HG03108 (cell line): ENCODE data around the gene TNFRSF8.
A peak's percentile ranks its signal among the peaks of the same experiment; 100 is the strongest.
"Not testable (repeated sequence)": the region's sequence is repeated elsewhere in the genome, so short reads cannot be mapped to it uniquely, and the experiment has no call there.

ENCODE experiments used
- ATAC-seq: cut with Tn5 transposase; IDR thresholded peaks from one replicate; pipeline ENCODE4 v1.9.1; 2021; ENCODE audit warnings: moderate library complexity; ENCODE audit not compliant: unreplicated experiment

The TNFRSF8 gene

GRCh38 chr1:12038356-12039163 is 24.5 kb upstream of the TNFRSF8 start:
- ATAC-seq = no peak

DNA sequence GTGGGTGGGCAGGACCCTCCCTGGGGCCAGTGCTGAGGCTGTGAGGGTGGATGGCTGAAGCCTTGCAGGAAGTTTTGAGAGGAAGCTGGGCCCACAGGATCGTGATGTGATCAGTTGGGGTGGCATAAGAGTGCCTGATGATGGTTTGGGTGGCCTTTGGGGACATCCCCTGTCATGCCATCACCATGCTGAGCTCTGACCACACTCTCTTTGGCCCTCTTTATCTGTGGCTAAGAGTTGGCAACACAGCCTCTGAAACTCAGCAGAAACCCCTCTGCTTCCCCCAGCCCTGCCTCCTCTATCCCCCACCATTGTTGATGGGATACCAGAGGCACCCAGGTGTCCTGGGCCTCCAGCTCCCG is 24.0 kb upstream of the TNFRSF8 start:
- no peak for ATAC-seq

DNA sequence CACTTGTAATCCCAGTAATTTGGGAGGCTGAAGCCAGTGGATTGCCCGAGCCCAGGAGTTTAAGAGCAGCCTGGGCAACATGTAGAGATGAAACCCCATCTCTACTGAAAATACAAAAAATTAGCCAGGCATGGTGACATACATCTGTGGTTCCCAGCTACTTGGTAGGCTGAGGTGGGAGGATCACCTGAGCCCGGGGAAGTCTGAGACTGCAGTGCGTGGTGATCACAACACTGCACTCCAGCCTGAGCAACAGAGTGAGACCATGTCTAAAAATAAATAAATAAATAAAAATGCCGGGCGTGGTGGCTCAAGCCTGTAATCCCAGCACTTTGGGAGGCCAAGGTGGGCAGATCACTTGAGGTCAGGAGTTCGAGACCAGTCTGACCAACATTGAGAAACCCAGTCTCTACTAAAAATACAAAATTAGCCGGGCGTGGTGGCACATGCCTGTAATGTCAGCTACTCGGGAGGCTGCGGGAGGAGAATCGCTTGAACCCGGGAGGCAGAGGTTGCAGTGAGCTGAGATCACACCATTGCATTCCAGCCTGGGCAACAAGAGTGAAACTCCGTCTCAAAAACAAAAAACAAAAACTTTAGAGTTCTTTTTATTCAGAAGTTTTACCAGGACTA is 23.2 kb upstream of the TNFRSF8 start:
- ATAC-seq = peak; percentile 33

GRCh38 chr1:12040457-12041051 is 22.5 kb upstream of the TNFRSF8 start:
- ATAC-seq = peak; percentile 67

- ATAC-seq = not testable (repeated sequence)
Measured at GRCh38 chr1:12044187-12044877, 18.8 kb upstream of the TNFRSF8 start.

DNA sequence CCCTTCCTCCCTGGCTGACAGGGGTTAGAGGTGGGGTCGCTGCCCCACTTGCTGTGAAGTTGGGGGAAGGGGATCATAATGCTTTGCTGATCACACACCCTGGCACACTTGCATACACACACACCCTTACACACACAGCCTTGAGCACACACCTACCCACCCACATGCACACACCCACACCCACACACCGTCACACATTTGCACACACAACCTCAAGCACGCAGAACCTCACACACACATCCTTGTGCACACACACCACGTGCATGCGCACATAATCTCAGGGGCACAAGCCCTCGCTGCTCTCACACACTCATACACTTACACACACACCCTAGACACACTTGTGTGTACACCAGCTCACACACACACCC is 16.4 kb upstream of the TNFRSF8 start:
- no peak for ATAC-seq

DNA sequence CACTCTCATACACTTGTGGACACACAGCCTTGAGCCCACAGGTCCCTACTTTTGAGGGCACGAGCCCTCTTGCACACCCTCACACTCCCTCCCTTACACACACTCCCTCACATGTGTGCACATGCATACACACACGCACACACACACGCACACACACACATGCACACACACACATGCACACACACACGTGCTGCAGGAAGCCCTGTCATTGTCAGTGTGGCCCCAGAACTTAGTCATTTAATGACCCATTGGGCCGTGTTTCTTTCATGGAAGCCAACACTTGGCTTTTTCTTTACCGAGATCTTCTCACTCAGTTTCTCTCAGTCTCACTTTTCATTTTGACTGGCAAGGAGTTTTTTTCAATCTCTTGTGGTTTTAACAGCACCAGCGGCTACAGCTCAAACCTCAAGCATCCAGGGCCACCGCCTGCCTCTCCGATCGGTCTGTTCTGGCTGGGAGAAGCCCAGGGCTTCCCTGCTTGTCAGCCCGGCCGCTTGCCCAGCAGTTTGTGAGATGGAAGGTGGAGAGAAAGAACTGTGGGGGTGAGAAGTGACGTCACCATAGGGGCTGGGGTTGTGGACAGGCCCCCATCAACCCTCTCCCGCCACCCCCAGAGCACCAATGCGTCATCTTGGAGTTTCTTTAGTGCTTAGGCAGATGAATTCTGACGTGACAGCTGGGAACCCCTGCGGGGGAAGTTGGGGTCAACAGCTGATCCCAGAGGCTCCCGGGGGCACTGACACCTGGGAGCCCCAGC is 15.8 kb upstream of the TNFRSF8 start:
- peak; percentile 37 for ATAC-seq

DNA sequence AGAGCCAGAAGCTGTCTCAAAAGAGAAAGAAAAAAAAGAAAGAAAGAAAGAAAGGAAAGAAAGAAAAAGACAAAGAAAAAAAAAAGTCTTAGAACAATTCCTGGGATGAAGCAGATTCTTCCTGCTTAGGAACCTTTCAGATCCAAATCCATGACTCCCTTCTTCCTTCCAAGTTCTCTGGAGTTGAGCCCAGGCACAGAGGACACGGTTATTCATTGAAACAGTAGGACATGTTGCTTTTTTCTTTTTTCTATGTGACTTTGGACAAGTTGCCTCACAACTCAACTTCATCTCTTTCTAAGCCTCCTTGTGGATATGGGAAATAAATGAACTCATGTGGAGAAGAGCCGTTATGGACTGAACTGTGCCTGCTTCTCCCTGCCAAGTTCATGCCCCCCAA is 14.7 kb upstream of the TNFRSF8 start:
- no peak for ATAC-seq

- ATAC-seq = no peak
Measured at GRCh38 chr1:12049616-12050015, 13.5 kb upstream of the TNFRSF8 start.

DNA sequence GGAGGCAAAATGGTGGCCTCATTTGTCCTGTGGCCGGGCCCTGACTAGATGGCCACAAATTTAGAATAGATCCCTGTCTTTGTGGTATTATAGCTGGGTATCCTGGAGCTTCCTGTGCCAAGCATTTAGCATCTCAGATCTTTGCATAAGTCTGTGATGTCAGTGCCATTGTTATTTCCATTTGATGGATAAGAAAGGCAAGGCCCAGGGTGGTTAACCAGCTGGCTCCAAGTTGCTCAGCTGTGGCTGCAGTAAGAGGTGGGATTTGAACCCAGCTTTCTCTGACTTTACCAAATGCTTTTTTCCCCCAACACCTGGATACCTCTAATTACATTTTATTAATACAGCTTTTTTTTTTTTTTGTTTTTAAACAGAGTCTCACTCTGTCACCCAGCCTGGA is 11.7 kb upstream of the TNFRSF8 start:
- no peak for ATAC-seq

GRCh38 chr1:12052008-12052573 is 11.0 kb upstream of the TNFRSF8 start:
- ATAC-seq = peak; percentile 57

DNA sequence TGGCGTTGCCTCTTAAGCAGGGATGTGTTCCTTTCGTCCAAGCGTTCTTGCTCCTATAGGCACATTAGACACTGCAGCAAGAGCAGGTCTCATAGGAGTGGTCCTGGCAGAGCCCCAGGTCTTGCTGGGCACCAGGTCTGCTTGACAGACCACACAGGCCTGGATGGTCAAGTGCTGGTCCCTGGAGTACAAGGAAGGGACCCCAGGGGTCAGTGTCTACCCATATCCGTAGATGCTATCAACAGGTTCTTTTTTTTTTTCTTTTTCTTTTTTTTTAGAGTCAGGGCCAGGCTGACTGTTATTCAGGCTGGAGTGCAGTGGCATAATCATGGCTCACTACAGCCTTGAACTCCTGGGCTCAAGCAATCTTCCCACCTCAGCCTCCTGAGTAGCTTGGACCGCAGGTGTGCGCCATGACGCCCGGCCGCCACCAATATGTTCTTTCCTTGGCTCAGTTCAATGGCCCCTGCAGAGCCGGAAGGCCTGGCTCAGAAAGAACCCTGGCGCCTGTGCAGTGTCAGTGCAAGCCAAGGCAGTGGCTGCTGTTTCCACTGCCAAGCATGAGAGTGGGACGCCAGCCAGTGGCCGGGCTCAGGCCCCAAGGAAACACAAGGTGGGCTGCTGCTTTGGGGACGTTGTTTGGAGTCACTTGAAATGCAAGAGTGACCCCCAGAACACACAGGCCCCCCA is 10.0 kb upstream of the TNFRSF8 start:
- ATAC-seq = no peak

DNA sequence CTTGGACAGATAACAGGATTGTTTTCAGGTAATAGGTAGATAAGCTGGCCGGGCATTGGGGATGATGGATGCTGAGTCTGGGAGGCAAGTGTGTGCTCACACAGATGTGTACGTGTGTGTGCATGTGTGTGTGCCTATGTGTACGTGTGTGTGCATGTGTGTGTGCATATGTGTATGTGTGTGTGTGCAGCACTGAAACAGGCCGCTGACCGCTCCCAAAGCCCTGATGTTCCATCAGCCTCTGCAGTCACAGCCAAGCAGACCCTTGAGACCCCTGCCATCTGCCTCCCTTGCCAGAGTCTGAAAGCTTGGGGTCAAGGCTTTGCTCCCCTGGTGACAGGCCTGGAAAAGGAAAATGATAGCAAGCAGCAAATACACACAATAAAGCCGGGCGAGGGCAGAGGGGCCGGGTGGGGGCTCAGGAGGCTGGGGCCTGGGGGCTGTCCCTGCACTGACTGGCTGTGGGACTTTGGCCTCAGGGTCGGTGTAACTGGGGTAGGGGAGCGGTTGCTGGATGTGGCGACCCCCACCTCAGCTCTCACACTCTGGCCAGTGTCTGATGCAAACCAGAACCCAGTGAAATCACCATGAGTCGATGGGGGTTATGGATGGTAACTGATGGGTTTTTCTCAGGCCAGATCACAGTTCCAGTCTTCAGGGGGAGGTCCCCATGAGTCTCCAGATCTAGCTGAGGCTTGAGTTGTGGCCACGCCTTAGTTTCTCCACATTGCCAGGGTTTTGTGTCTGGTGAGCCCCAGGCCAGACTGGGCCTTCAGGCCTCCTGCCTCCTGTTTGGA is 9.2 kb upstream of the TNFRSF8 start:
- ATAC-seq = peak; percentile 28

DNA sequence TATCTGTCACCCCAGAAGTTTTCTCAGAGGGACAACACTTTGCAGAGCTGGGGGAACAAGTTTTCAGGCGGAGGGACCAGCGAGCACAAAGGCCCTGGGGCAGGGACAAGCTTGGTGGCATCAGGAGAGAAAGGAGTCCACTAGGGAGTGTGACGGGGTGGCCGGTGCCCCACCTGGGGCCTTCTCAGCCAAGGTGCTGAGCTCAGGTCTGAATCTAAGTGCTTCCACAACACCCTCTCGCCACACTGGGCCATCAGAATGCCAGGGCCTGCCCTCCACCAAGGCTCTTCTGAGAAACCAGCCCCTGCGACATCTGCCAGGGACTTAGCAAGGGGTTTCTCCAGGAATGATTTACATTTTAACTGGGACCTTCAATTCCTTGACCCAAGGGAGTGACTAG is 7.8 kb upstream of the TNFRSF8 start:
- ATAC-seq = no peak

GRCh38 chr1:12056331-12056841 is 6.7 kb upstream of the TNFRSF8 start:
- no peak for ATAC-seq

DNA sequence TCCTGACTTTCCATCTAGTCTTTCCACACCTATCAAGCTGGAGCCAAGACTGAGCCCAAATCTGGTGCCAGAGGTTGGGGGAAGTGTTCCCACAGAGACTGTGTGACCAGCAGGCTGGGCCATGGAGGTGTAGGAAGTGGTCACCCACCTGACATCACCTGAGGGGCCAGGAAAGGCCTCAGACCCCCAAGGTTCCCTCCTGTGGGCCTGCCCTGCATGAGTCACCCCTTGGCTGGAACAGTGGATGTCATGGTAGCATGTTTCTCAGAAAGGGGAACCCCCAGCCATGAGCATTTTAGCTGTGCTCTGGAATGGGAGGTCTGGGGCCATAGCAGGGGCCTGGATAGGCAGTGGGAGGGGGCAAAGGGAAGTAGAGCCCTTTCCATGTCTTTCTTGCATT is 5.7 kb upstream of the TNFRSF8 start:
- ATAC-seq = no peak

DNA sequence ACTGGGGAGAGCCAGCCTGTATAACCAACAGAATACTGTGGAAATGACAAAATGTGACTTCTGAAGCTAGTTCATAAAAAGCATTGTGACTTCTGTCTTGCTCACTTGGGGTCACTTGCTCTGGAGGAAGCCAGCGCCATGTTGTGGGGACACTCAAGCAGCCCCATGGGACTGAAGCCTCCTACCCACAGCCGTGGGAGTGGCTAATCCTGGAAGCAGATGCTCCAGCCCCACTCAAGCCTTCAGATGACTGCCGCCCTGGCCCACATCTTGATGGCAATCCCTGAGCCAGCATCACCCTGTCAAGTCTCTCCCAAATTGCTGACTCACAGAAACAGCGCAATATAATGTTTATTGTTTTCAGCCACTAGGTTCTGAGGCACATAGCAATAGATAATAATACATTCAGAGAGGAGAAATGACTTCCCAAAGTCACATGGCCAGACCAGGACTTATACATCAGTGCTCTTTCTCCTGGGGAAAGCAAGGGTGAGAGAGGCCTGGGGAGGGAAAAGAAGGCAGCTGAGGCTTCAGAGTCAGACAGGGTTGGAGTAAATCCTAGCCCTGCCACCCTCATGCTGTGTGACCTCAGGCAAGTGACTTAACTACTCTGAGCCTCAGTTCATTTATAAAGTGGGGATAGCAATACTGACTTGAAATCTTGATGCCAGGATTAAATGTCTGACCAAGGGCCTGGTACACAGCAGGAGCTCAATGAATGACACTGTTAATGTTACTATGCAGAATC is 5.0 kb upstream of the TNFRSF8 start:
- no peak for ATAC-seq

DNA sequence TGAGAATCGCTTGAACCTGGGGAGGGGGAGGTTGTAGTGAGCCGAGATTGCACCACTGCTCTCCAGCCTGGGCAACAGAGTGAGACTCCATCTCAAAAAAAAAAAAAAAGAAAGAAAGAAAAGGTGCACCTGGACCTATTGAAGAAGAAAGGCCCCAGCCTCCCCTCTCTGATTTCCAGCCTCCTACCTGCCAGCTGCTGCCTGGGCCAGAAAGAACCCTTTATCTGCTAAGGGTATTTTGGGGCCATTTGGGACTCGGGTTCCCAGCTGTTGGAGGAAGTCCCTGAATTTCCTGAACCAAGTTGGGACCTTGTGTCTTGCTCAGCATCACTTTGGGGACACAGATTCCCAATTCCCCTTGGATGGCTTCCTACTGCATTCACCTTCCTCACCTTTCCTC is 3.9 kb upstream of the TNFRSF8 start:
- ATAC-seq = no peak
